Measurements from ENCODE around the gene MRI1.

Gene MRI1

DNA sequence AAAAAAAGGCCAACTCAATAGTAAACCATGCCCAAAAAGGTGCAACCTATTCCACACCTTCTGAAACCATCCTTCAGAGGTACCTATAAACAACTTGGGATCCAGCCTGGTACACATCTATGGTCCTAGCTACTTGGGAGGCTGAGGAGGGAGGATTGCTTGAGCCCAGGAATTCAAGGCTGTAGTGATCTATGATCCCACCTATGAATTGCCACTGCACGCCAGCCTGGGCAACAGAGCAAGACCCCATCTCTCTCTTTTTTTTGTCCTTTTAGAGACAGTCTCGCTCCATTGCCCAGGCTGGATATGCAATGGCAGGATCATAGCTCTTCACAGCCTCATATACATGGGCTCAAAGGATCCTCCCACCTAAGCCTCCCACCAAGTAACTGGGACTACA, 57.0 kb downstream of the MRI1 start:
- Mint-ChIP-seq H3K4me3 (no peak overlapping the region), H3K27me3 (no peaks in the 10 kb centered on the region), H3K27ac (no peak overlapping the region), H3K9me3 (no peaks in the 10 kb centered on the region), H3K4me1 (peaks cover 11% of the 10 kb centered on the region)
- no peak for DNase-seq
- no peak for ATAC-seq

DNA sequence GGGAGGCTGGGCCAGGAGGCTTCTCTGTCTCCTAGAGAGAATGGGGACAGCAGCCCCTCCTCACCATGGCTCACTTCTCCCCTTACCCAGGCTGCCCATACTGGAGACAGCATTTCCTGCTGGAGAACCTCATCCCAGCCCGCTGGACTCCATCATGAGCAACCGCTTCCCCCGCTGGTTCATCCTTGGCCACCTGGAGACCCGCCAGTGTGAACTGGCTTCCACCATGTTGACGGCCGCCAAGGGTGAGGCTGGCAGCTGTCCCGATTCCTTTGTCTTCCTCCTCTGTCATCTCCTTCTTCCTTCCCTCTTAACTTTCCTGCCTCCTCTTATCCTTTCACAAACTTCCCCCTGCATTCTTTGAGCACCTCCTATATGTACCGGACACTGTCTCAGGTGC, 58.9 kb downstream of the MRI1 start:
- H3K9me3 Mint-ChIP-seq = no peaks in the 10 kb centered on the region
- DNase-seq (no peak), ATAC-seq (no peak)
- H3K27ac Mint-ChIP-seq = no peak overlapping the region
- no peaks in the 10 kb centered on the region for H3K27me3 Mint-ChIP-seq
- no peak overlapping the region for H3K4me3 Mint-ChIP-seq
- peaks cover 3% of the 10 kb centered on the region for H3K4me1 Mint-ChIP-seq
